Upper lobe of left lung (tissue), 4 donors: Measurements from ENCODE around the gene CLEC3A.

Source experiments
- POLR2A ChIP-seq, 4 donors: fragments of 450-650 bp; IDR thresholded peaks; one replicate each; pipeline ENCODE4 v1.5.1; 2016 to 2017; ENCODE audit warnings: antibody characterized with exemption in 4 of 4, mild to moderate bottlenecking in 2 of 4
- TF ChIP-seq, protein P1 (sequence below), 6 experiments: fragments of 450-650 bp in 4 of 6; fragments of 200-600 bp in 2 of 6; sonication (generic) in 2 of 6; IDR thresholded peaks; one replicate each; pipeline ENCODE4 v1.5.1; 2016 to 2019; ENCODE audit warnings: antibody characterized with exemption in 6 of 6

DNA sequence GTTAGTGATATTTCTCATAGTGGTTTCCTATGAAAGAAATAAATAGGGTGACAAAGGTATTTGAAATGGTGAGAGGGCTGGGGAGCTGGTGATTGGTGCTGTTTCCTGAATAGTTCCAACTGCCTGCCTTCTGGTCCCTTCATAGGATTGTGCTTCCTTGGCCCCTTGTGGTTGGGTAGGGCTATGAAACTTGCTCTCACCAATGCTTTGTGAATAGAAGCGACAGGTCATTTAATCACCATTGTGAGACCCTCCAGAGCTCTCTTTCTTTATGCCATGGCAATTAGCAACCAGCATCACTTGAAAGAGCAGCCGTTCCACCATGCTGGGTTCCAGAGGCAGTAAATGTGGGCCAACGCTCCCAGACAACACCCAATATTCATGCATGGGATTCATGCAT, 53.5 kb downstream of the CLEC3A start:
- TF ChIP-seq, protein P1, sequence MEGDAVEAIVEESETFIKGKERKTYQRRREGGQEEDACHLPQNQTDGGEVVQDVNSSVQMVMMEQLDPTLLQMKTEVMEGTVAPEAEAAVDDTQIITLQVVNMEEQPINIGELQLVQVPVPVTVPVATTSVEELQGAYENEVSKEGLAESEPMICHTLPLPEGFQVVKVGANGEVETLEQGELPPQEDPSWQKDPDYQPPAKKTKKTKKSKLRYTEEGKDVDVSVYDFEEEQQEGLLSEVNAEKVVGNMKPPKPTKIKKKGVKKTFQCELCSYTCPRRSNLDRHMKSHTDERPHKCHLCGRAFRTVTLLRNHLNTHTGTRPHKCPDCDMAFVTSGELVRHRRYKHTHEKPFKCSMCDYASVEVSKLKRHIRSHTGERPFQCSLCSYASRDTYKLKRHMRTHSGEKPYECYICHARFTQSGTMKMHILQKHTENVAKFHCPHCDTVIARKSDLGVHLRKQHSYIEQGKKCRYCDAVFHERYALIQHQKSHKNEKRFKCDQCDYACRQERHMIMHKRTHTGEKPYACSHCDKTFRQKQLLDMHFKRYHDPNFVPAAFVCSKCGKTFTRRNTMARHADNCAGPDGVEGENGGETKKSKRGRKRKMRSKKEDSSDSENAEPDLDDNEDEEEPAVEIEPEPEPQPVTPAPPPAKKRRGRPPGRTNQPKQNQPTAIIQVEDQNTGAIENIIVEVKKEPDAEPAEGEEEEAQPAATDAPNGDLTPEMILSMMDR (IDR thresholded peaks at IDR 0.05), result no peak
- no peak for TF ChIP-seq POLR2A (IDR thresholded peaks at IDR 0.05)
